Stimulated activated CD4-positive, alpha-beta T cell treated with anti-CD3 and anti-CD28 coated beads, Interleukin-4, amount 100 ng/mL, for 24 hours (primary cell): ENCODE results near the gene NKTR.

Experiments
- DNase-seq: peaks from one replicate; pipeline ENCODE4 v3.0.0-alpha.2; 2020

The NKTR gene

GRCh38 chr3:42662813-42663535, 62.5 kb downstream of the NKTR start:
- no peak for DNase-seq

GRCh38 chr3:42663581-42664437, 63.3 kb downstream of the NKTR start:
- DNase-seq, result no peak

GRCh38 chr3:42664438-42664803, 63.9 kb downstream of the NKTR start:
- DNase-seq, result no peak

- no peak for DNase-seq
Measured at GRCh38 chr3:42665050-42665878, 64.8 kb downstream of the NKTR start.

- no peak for DNase-seq
Measured at GRCh38 chr3:42666022-42666421, 65.5 kb downstream of the NKTR start.

GRCh38 chr3:42666577-42666998, 66.1 kb downstream of the NKTR start:
- DNase-seq, result no peak

GRCh38 chr3:42667096-42667522, 66.6 kb downstream of the NKTR start:
- no peak for DNase-seq

GRCh38 chr3:42667523-42668412, 67.3 kb downstream of the NKTR start:
- DNase-seq, result no peak

- DNase-seq, result no peak
Measured at GRCh38 chr3:42668413-42668760, 67.9 kb downstream of the NKTR start.

GRCh38 chr3:42668793-42669217, 68.3 kb downstream of the NKTR start:
- no peak for DNase-seq

GRCh38 chr3:42670051-42670576, 69.6 kb downstream of the NKTR start:
- no peak for DNase-seq

GRCh38 chr3:42670670-42671069, 70.2 kb downstream of the NKTR start:
- DNase-seq, result no peak

- no peak for DNase-seq
Measured at GRCh38 chr3:42672515-42672914, 72.0 kb downstream of the NKTR start.

GRCh38 chr3:42673082-42673481, 72.6 kb downstream of the NKTR start:
- DNase-seq, result no peak

- DNase-seq, result no peak
Measured at GRCh38 chr3:42674146-42674545, 73.7 kb downstream of the NKTR start.

- no peak for DNase-seq
Measured at GRCh38 chr3:42675909-42676308, 75.4 kb downstream of the NKTR start.

GRCh38 chr3:42678447-42678846, 78.0 kb downstream of the NKTR start:
- DNase-seq, result no peak

GRCh38 chr3:42680271-42680670, 79.8 kb downstream of the NKTR start:
- no peak for DNase-seq

GRCh38 chr3:42680806-42681205, 80.3 kb downstream of the NKTR start:
- no peak for DNase-seq

GRCh38 chr3:42681361-42682038, 81.0 kb downstream of the NKTR start:
- DNase-seq, result no peak

- DNase-seq, result no peak
Measured at GRCh38 chr3:42682301-42683070, 82.0 kb downstream of the NKTR start.
